A549 (cell line): ENCODE data around the gene AMBN. TPM values are rescaled to one million over a fixed set of nuclear protein-coding genes. Genes with fewer than 3 reads are reported as not detected.
A peak's percentile ranks its signal among the peaks of the same experiment; 100 is the strongest.

Source experiments
- ATAC-seq, 2 experiments: fragments of 200-7000 bp in 1 of 2; fragments of >200 bp in 1 of 2; cut with Nextera tagmentation in 1 of 2; cut with Tn5 transposase in 1 of 2; 3 replicates each; pipeline versions ENCODE4 v1.8.0 to v1.9.1; 2018 to 2020; ENCODE audit warnings: mild to moderate bottlenecking in 1 of 2, moderate library complexity in 1 of 2
- CTCF ChIA-PET: fragments of 300-600 bp; sonication (Branson Sonifier 250); formaldehyde crosslinking; extraction: SDS; loops from one replicate; lab custom pipeline; 2021; ENCODE audit warnings: antibody characterized with exemption, inconsistent platforms; lab: Yijun Ruan, JAX
- POLR2A ChIA-PET: fragments of 350-600 bp; formaldehyde crosslinking; extraction: SDS; loops from one replicate; lab custom pipeline; 2021; ENCODE audit warnings: antibody characterized with exemption, inconsistent platforms; lab: Yijun Ruan, JAX
- DNase-seq, 2 experiments: peaks; one replicate each; pipeline versions ENCODE4 v3.0.0 to v3.0.0-alpha.2; 2011 to 2016; ENCODE audit warnings: low read depth in 1 of 2, low spot score in 1 of 2
- FAIRE-seq: peaks from 2 replicates; lab custom pipeline; 2011; peaks lifted over from hg19 to GRCh38; lab: Jason Lieb, UNC
- H3K27ac ChIP-seq, 2 experiments: fragments of >200 bp; sonication (Bioruptor Twin); formaldehyde crosslinking; 3 replicates each; pipeline ENCODE4 v1.5.1; 2016 to 2017
- H3K4me1 ChIP-seq: fragments of >200 bp; sonication (Bioruptor Twin); formaldehyde crosslinking; 3 replicates; pipeline ENCODE4 v1.6.1; 2016
- H3K4me2 ChIP-seq: fragments of >200 bp; sonication (Bioruptor Twin); formaldehyde crosslinking; 3 replicates; pipeline ENCODE4 v1.6.1; 2016
- H3K4me3 ChIP-seq: fragments of >200 bp; sonication (Bioruptor Twin); formaldehyde crosslinking; 3 replicates; pipeline ENCODE4 v1.5.1; 2016
- H3K9me3 ChIP-seq: fragments of >200 bp; sonication (Bioruptor Twin); formaldehyde crosslinking; 3 replicates; pipeline ENCODE4 v1.6.1; 2016
- ATOH8 ChIP-seq: fragments of 250-450 bp; sonication (Bioruptor Pico); IDR thresholded peaks from 2 replicates; pipeline ENCODE4 v1.5.0; 2020; ENCODE audit warnings: low read depth, mild to moderate bottlenecking, moderate library complexity
- BCL3 ChIP-seq: fragments of >200 bp; sonication (Bioruptor Twin); formaldehyde crosslinking; IDR thresholded peaks from 3 replicates; pipeline ENCODE4 v1.6.1; 2016
- BHLHE40 ChIP-seq: IDR thresholded peaks from 2 replicates; pipeline ENCODE4 v1.6.1; 2012; ENCODE audit warnings: low read depth, low read length, inconsistent platforms
- CBX8 ChIP-seq: fragments of 200-600 bp; sonication (generic); IDR thresholded peaks from 2 replicates; pipeline ENCODE4 v1.6.1; 2016
- CTCF ChIP-seq: fragments of >200 bp; sonication (Bioruptor Twin); formaldehyde crosslinking; IDR thresholded peaks from 3 replicates; pipeline ENCODE4 v1.5.1; 2016
- ESRRA ChIP-seq: fragments of 150-350 bp; IDR thresholded peaks from 2 replicates; pipeline ENCODE4 v1.6.1; 2014; ENCODE audit warnings: mild to moderate bottlenecking, low read length, borderline replicate concordance
- HDAC2 ChIP-seq: fragments of 200-600 bp; sonication (generic); IDR thresholded peaks from 2 replicates; pipeline ENCODE4 v1.6.1; 2016
- HES2 ChIP-seq: fragments of >200 bp; sonication (Bioruptor Twin); formaldehyde crosslinking; IDR thresholded peaks from 2 replicates; pipeline ENCODE4 v1.6.1; 2016
- HOXA7 ChIP-seq: fragments of 250-450 bp; sonication (Bioruptor Pico); IDR thresholded peaks from 2 replicates; pipeline ENCODE4 v1.5.0; 2020; ENCODE audit warnings: mild to moderate bottlenecking, moderate library complexity
- HOXB13 ChIP-seq: fragments of 250-450 bp; sonication (Bioruptor Pico); IDR thresholded peaks from 2 replicates; pipeline ENCODE4 v1.5.0; 2020; ENCODE audit warnings: low read depth, mild to moderate bottlenecking, moderate library complexity
- JUNB ChIP-seq: fragments of >200 bp; sonication (Bioruptor Twin); formaldehyde crosslinking; IDR thresholded peaks from 2 replicates; pipeline ENCODE4 v1.6.1; 2016
- KDM1A ChIP-seq: fragments of 200-600 bp; sonication (generic); IDR thresholded peaks from 2 replicates; pipeline ENCODE4 v1.6.1; 2016; ENCODE audit warnings: low read depth, mild to moderate bottlenecking
- MAFK ChIP-seq: fragments of 450-650 bp; IDR thresholded peaks from 2 replicates; pipeline ENCODE4 v1.6.1; 2014; ENCODE audit not compliant: partially characterized antibody
- MYC ChIP-seq: IDR thresholded peaks from 2 replicates; pipeline ENCODE4 v1.6.1; 2012; ENCODE audit warnings: mild to moderate bottlenecking, inconsistent platforms, low read length, improper control_type of control experiment, borderline replicate concordance
- NFE2L2 ChIP-seq: fragments of 150-350 bp; conservative IDR thresholded peaks from 2 replicates; pipeline ENCODE4 v1.6.1; 2014; ENCODE audit warnings: low read length
- NPAS2 ChIP-seq: fragments of 250-450 bp; sonication (Bioruptor Pico); IDR thresholded peaks from 2 replicates; pipeline ENCODE4 v1.8.0; 2022; ENCODE audit warnings: mild to moderate bottlenecking, moderate library complexity, borderline replicate concordance
- SREBF2 ChIP-seq: fragments of 450-650 bp; IDR thresholded peaks from 2 replicates; pipeline ENCODE4 v1.6.1; 2014; ENCODE audit warnings: mild to moderate bottlenecking, moderate library complexity
- ZSCAN20 ChIP-seq: fragments of 250-450 bp; sonication (Bioruptor Pico); IDR thresholded peaks from 2 replicates; pipeline ENCODE4 v1.8.0; 2022; ENCODE audit warnings: mild to moderate bottlenecking, moderate library complexity
- whole genome bisulfite sequencing: methylation state at CpG from one replicate; pipeline ENCODE4 v1.1.6; 2017; ENCODE audit errors: missing lambda C conversion rate; 5-methylcytosine and 5-hydroxymethylcytosine counted together
- polyA plus RNA-seq, 4 experiments: library from polyadenylated mRNA; depleted of rRNA in 3 of 4; stranded (reverse); fragments of >200 nt; fragmentation: RNase III in 1 of 4; extraction: RNeasy Plus Mini Kit Qiagen cat#74134 plus additional on column Dnase treatment in 1 of 4; gene quantifications; 2 replicates in 3 of 4; 3 replicates in 1 of 4; pipeline ENCODE4 v1.2.3, GENCODE V29; 2011 to 2017
- TF ChIP-seq, protein P1 (sequence below): fragments of 250-450 bp; sonication (Bioruptor Pico); IDR thresholded peaks from 2 replicates; pipeline ENCODE4 v1.5.0; 2021; ENCODE audit warnings: mild to moderate bottlenecking, moderate library complexity, borderline replicate concordance

AMBN gene
- polyA plus RNA-seq, 2 of the 4 experiments (the other 2 are of a cell fraction): not detected

GRCh38 chr4:70607334-70607853 lies 15.3 kb downstream of the AMBN start:
- POLR2A ChIA-PET: no interaction called here
- no peak for ATAC-seq
- FAIRE-seq: no peak

DNA sequence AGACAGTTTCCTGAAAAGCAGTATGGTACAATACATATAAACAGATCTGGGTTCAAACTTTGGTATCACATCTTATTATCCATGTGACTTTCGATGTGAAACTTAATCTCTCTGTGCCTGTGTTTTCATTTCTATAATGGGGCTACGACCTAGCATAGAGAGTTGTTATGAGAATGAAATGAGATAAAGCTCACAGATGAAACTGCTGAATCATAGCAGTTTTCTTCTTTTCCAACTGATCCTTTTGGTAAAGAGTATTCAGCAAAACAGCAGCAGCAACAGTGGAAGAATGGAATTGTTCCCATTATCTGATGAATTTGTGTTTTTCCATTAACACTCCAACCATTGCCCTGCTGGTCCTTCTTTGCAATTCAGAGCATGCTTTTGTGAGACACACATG lies 16.3 kb downstream of the AMBN start:
- DNase-seq: no peak
- FAIRE-seq: no peak
- Histone ChIP-seq H3K9me3 (no peaks in the 10 kb centered on the region), H3K4me3 (no peak overlapping the region), H3K27ac (no peak overlapping the region), H3K4me2 (no peak overlapping the region), H3K4me1 (no peaks in the 10 kb centered on the region)
- POLR2A ChIA-PET: no interaction called here
- no peak for ATAC-seq
- CTCF ChIA-PET: no interaction called here
- 31% methylated on average over 2 of the region's 2 CpGs for WGBS
- no peak for TF ChIP-seq JUNB
- no peak for TF ChIP-seq KDM1A
- TF ChIP-seq, protein P1, sequence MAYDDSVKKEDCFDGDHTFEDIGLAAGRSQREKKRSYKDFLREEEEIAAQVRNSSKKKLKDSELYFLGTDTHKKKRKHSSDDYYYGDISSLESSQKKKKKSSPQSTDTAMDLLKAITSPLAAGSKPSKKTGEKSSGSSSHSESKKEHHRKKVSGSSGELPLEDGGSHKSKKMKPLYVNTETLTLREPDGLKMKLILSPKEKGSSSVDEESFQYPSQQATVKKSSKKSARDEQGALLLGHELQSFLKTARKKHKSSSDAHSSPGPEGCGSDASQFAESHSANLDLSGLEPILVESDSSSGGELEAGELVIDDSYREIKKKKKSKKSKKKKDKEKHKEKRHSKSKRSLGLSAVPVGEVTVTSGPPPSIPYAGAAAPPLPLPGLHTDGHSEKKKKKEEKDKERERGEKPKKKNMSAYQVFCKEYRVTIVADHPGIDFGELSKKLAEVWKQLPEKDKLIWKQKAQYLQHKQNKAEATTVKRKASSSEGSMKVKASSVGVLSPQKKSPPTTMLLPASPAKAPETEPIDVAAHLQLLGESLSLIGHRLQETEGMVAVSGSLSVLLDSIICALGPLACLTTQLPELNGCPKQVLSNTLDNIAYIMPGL (CRISPR knock-in tag): no peak
- TF ChIP-seq HES2: no peak
- no peak for TF ChIP-seq ATOH8
- no peak for TF ChIP-seq HOXB13 (CRISPR knock-in tag)
- no peak for TF ChIP-seq MYC
- no peak for TF ChIP-seq ZSCAN20 (CRISPR knock-in tag)
- no peak for TF ChIP-seq NPAS2 (CRISPR knock-in tag)
- TF ChIP-seq ESRRA: no peak
- no peak for TF ChIP-seq CBX8
- no peak for TF ChIP-seq BCL3

More at GRCh38 chr4:70607334-70607853, 15.3 kb downstream of the AMBN start:
- DNase-seq: no peak
- CTCF ChIA-PET: no interaction called here
- Histone ChIP-seq H3K4me1 (no peaks in the 10 kb centered on the region), H3K9me3 (no peaks in the 10 kb centered on the region), H3K27ac (no peak overlapping the region), H3K4me3 (no peak overlapping the region), H3K4me2 (no peak overlapping the region)
- no peak for TF ChIP-seq HDAC2
- TF ChIP-seq HOXA7 (CRISPR knock-in tag): no peak
- TF ChIP-seq SREBF2: no peak
- 80% methylated on average over 3 of the region's 3 CpGs for WGBS

DNA sequence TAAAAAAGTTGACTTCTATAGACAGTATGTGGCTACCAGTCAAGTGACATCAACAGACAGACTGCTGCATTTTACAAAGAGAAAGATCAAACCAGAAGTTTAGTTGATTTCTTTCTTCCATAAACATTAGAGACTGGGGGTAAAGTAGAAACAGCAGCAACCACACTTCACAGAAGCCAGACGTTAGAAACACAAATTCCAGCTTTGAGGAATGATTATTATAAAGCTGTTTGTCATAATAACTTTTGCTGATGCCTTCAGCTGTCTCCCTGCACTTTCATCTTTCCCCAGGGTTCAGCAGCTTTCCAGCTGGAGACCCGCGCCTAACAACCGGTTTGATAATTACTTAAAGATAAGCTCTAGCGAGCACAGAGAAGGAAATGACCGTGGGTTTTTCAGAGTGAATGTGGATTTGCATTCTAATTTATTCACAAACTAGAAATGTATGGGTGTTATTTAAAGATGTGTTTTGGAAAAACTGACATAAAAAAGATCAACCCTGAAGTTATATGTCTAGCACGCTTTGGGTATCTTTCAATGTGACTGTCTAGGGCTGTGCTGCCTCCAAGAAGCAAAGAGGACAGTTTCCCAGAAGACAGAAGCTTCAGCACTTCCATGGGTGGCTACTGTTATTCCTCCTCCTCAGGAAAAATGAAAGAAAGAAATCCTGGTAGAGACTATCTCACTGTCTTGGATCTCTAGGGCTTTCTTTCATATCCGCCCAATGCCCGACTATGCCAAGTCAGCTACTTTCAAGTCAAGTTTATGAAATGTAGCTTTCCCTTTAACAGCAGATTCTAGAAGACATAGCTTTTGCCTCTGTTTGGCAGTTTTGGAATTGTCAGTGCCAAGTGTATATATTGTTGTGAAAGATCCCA lies 21.5 kb downstream of the AMBN start:
- no peak for DNase-seq
- WGBS: 63% methylated on average over 9 of the region's 9 CpGs
- ChIA-PET CTCF (no interaction called here), POLR2A (no interaction called here)
- FAIRE-seq: no peak
- Histone ChIP-seq H3K4me1 (no peaks in the 10 kb centered on the region), H3K27ac (no peak overlapping the region), H3K4me3 (no peak overlapping the region), H3K4me2 (no peak overlapping the region), H3K9me3 (no peaks in the 10 kb centered on the region)
- TF ChIP-seq BHLHE40 (no peak), MAFK (peak; percentile 22), CTCF (no peak), NFE2L2 (no peak)
- no peak for ATAC-seq
